ENCODE measurements around the gene PMM2.
"Not testable (repeated sequence)": the region's sequence is repeated elsewhere in the genome, so short reads cannot be mapped to it uniquely, and the experiment has no call there.

PMM2 gene

DNA sequence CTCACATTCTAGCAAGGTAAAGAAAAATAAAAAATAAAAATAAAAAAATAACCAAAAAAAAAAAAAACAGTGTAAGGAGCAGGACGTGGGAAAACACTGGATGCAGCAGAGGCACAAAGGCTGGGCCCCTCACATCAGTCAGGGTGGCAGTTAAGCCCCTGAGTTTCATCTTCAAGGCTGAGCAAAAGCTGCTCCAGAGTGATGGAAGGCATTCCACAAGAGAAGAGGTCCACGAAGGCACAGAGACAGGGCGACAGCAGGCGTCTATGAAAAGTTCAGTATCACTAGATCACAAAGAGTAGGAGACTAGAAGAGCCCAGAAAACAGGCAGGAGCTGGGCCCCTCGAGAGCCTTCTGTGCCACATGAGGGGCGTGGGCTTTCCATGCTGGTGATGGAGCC, 12.2 kb upstream of the PMM2 start:
- H3K27me3 ChIP-seq (ENCODE audit: control insufficient read depth, insufficient read depth, low read length) = no peaks in the 10 kb centered on the region
- H3K4me3 ChIP-seq (ENCODE audit: low read length) = no peak overlapping the region
- no peaks in the 10 kb centered on the region for H3K36me3 ChIP-seq (ENCODE audit: control insufficient read depth, low read depth, low read length)
- H3K9ac ChIP-seq (ENCODE audit: low read length) = no peak overlapping the region
- H3K9me3 ChIP-seq (ENCODE audit: control insufficient read depth, low read depth, low read length) = no peaks in the 10 kb centered on the region
- no peaks in the 10 kb centered on the region for H3K4me1 ChIP-seq (ENCODE audit: control insufficient read depth, low read depth, low read length)
- H3K27ac ChIP-seq (ENCODE audit: low read length) = no peak overlapping the region

GRCh38 chr16:8786316-8786715, 11.3 kb upstream of the PMM2 start:
- H3K4me1 ChIP-seq (ENCODE audit: control insufficient read depth, low read depth, low read length); H3K27me3 ChIP-seq (ENCODE audit: control insufficient read depth, insufficient read depth, low read length); H3K4me3 ChIP-seq (ENCODE audit: low read length); H3K9ac ChIP-seq (ENCODE audit: low read length); H3K9me3 ChIP-seq (ENCODE audit: control insufficient read depth, low read depth, low read length); H3K36me3 ChIP-seq (ENCODE audit: control insufficient read depth, low read depth, low read length); H3K27ac ChIP-seq (ENCODE audit: low read length): not testable (repeated sequence)

DNA sequence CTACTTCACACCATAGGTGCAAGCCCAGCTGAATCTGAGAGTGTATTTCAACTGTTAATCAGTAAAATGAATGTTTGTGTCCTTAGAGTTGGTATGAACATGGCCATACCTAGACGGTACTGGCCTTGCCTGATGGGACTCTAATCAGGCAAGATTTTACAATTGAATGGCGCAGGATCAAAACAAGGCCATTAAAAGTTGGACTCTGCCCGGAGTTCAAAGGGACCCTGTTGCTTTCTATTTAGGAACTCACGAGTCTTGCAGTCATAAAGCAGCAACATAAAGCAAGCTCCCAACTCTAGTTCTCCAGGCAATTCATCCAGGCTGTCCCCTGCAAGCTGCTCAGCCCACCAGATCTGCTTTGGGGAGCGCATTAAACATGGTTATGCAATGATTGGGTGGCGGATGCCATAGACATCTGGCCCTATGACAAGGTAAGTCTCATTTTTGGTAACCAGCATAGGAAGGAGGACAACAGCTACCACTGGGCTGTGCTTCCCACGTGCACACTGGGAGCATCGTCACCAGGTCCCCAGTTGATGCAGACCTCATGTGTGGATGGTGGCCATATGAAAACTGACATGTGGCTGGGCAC, 9.0 kb upstream of the PMM2 start:
- no peaks in the 10 kb centered on the region for H3K4me1 ChIP-seq (ENCODE audit: control insufficient read depth, low read depth, low read length)
- H3K4me3 ChIP-seq (ENCODE audit: low read length) = no peak overlapping the region
- H3K9ac ChIP-seq (ENCODE audit: low read length) = no peak overlapping the region
- H3K9me3 ChIP-seq (ENCODE audit: control insufficient read depth, low read depth, low read length) = no peaks in the 10 kb centered on the region
- no peaks in the 10 kb centered on the region for H3K36me3 ChIP-seq (ENCODE audit: control insufficient read depth, low read depth, low read length)
- no peak overlapping the region for H3K27ac ChIP-seq (ENCODE audit: low read length)
- H3K27me3 ChIP-seq (ENCODE audit: control insufficient read depth, insufficient read depth, low read length) = no peaks in the 10 kb centered on the region

GRCh38 chr16:8795091-8795490, 2.5 kb upstream of the PMM2 start:
- no peak overlapping the region for H3K4me3 ChIP-seq (ENCODE audit: low read length)
- no peaks in the 10 kb centered on the region for H3K36me3 ChIP-seq (ENCODE audit: control insufficient read depth, low read depth, low read length)
- H3K27me3 ChIP-seq (ENCODE audit: control insufficient read depth, insufficient read depth, low read length) = no peaks in the 10 kb centered on the region
- H3K9me3 ChIP-seq (ENCODE audit: control insufficient read depth, low read depth, low read length) = no peaks in the 10 kb centered on the region
- H3K4me1 ChIP-seq (ENCODE audit: control insufficient read depth, low read depth, low read length) = peaks cover 7% of the 10 kb centered on the region
- H3K9ac ChIP-seq (ENCODE audit: low read length) = no peak overlapping the region
- H3K27ac ChIP-seq (ENCODE audit: low read length) = no peak overlapping the region

DNA sequence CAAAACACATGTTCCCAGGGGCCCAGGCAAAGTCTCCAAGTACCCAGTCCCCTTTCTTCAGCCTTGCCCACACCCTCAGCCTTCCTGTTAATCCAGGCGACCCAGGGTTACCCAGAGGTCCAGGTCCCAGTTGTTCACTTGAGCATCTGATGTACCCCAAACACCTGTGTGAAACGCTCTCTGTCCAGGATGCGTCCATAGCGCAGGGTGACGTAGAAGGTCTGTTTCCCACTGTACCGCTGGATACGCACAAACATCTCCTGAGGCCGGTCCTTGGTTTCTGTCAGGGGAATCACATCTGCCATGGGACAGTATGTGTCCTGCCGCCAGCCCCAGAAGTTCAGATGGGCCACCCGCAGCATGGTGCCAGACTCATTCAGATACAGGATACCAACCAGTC, 1.8 kb upstream of the PMM2 start:
- H3K36me3 ChIP-seq (ENCODE audit: control insufficient read depth, low read depth, low read length) = no peaks in the 10 kb centered on the region
- H3K9ac ChIP-seq (ENCODE audit: low read length) = no peak overlapping the region
- H3K27ac ChIP-seq (ENCODE audit: low read length) = no peak overlapping the region
- H3K9me3 ChIP-seq (ENCODE audit: control insufficient read depth, low read depth, low read length) = no peaks in the 10 kb centered on the region
- no peak overlapping the region for H3K4me3 ChIP-seq (ENCODE audit: low read length)
- peaks cover 7% of the 10 kb centered on the region for H3K4me1 ChIP-seq (ENCODE audit: control insufficient read depth, low read depth, low read length)
- no peaks in the 10 kb centered on the region for H3K27me3 ChIP-seq (ENCODE audit: control insufficient read depth, insufficient read depth, low read length)

GRCh38 chr16:8796469-8797363, 923 bp upstream of the PMM2 start:
- Histone ChIP-seq H3K36me3 (ENCODE audit: control insufficient read depth, low read depth, low read length) (peaks cover 2% of the 10 kb centered on the region), H3K9ac (ENCODE audit: low read length) (peak overlapping the region; percentile 87), H3K4me3 (ENCODE audit: low read length) (peak overlapping the region; percentile 95), H3K27ac (ENCODE audit: low read length) (peak overlapping the region; percentile 82), H3K9me3 (ENCODE audit: control insufficient read depth, low read depth, low read length) (no peaks in the 10 kb centered on the region), H3K4me1 (ENCODE audit: control insufficient read depth, low read depth, low read length) (peaks cover 7% of the 10 kb centered on the region), H3K27me3 (ENCODE audit: control insufficient read depth, insufficient read depth, low read length) (no peaks in the 10 kb centered on the region)

DNA sequence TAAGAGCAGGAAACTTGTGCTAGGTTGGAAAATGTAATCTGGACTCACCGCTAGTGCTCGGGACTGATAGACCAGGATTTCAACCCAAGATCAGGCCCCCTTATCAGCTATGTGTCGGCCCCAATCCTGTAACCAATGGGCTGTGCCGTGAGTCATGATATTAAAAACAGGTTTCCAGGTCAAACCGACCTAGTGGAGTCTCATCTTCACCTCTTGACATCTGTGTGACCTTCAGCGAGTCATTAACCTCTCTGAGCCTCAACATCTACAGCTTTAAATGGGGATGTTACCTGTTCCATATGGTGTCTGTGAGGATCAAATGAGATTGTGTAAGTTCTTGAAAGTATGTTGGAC, 512 bp downstream of the PMM2 start:
- H3K27me3 ChIP-seq (ENCODE audit: control insufficient read depth, insufficient read depth, low read length) = no peaks in the 10 kb centered on the region
- H3K9ac ChIP-seq (ENCODE audit: low read length) = peak overlapping the region; percentile 87
- peaks cover 7% of the 10 kb centered on the region for H3K4me1 ChIP-seq (ENCODE audit: control insufficient read depth, low read depth, low read length)
- H3K4me3 ChIP-seq (ENCODE audit: low read length) = peak overlapping the region; percentile 95
- no peaks in the 10 kb centered on the region for H3K9me3 ChIP-seq (ENCODE audit: control insufficient read depth, low read depth, low read length)
- H3K27ac ChIP-seq (ENCODE audit: low read length) = no peak overlapping the region
- H3K36me3 ChIP-seq (ENCODE audit: control insufficient read depth, low read depth, low read length) = peaks cover 16% of the 10 kb centered on the region

- H3K36me3 ChIP-seq (ENCODE audit: control insufficient read depth, low read depth, low read length) = peaks cover 19% of the 10 kb centered on the region
- peak overlapping the region; percentile 95 for H3K4me3 ChIP-seq (ENCODE audit: low read length)
- no peaks in the 10 kb centered on the region for H3K9me3 ChIP-seq (ENCODE audit: control insufficient read depth, low read depth, low read length)
- no peaks in the 10 kb centered on the region for H3K27me3 ChIP-seq (ENCODE audit: control insufficient read depth, insufficient read depth, low read length)
- no peak overlapping the region for H3K27ac ChIP-seq (ENCODE audit: low read length)
- H3K9ac ChIP-seq (ENCODE audit: low read length) = peak overlapping the region; percentile 87
- H3K4me1 ChIP-seq (ENCODE audit: control insufficient read depth, low read depth, low read length) = peaks cover 7% of the 10 kb centered on the region
Observed at GRCh38 chr16:8798535-8799157, 1.0 kb downstream of the PMM2 start.

GRCh38 chr16:8801701-8802100, 4.1 kb downstream of the PMM2 start:
- H3K4me1 ChIP-seq (ENCODE audit: control insufficient read depth, low read depth, low read length) = peaks cover 7% of the 10 kb centered on the region
- H3K9me3 ChIP-seq (ENCODE audit: control insufficient read depth, low read depth, low read length) = no peaks in the 10 kb centered on the region
- H3K9ac ChIP-seq (ENCODE audit: low read length) = no peak overlapping the region
- H3K27ac ChIP-seq (ENCODE audit: low read length) = no peak overlapping the region
- no peaks in the 10 kb centered on the region for H3K27me3 ChIP-seq (ENCODE audit: control insufficient read depth, insufficient read depth, low read length)
- H3K4me3 ChIP-seq (ENCODE audit: low read length) = no peak overlapping the region
- peaks cover 45% of the 10 kb centered on the region for H3K36me3 ChIP-seq (ENCODE audit: control insufficient read depth, low read depth, low read length)

GRCh38 chr16:8803733-8804132, 6.1 kb downstream of the PMM2 start:
- H3K9me3 ChIP-seq (ENCODE audit: control insufficient read depth, low read depth, low read length); H3K27ac ChIP-seq (ENCODE audit: low read length); H3K4me3 ChIP-seq (ENCODE audit: low read length); H3K27me3 ChIP-seq (ENCODE audit: control insufficient read depth, insufficient read depth, low read length); H3K9ac ChIP-seq (ENCODE audit: low read length); H3K4me1 ChIP-seq (ENCODE audit: control insufficient read depth, low read depth, low read length): not testable (repeated sequence)
- peaks cover 61% of the 10 kb centered on the region for H3K36me3 ChIP-seq (ENCODE audit: control insufficient read depth, low read depth, low read length)

GRCh38 chr16:8804313-8804712, 6.7 kb downstream of the PMM2 start:
- no peak overlapping the region for H3K9ac ChIP-seq (ENCODE audit: low read length)

More at GRCh38 chr16:8804313-8804712, 6.7 kb downstream of the PMM2 start:
- H3K27ac ChIP-seq (ENCODE audit: low read length) = no peak overlapping the region
- peaks cover 67% of the 10 kb centered on the region for H3K36me3 ChIP-seq (ENCODE audit: control insufficient read depth, low read depth, low read length)
- no peaks in the 10 kb centered on the region for H3K4me1 ChIP-seq (ENCODE audit: control insufficient read depth, low read depth, low read length)
- no peaks in the 10 kb centered on the region for H3K9me3 ChIP-seq (ENCODE audit: control insufficient read depth, low read depth, low read length)
- no peaks in the 10 kb centered on the region for H3K27me3 ChIP-seq (ENCODE audit: control insufficient read depth, insufficient read depth, low read length)
- no peak overlapping the region for H3K4me3 ChIP-seq (ENCODE audit: low read length)
